Jurkat, Clone E6-1 (cell line): ENCODE results near the gene ZNF483.
A peak's percentile ranks its signal among the peaks of the same experiment; 100 is the strongest.
"Not testable (repeated sequence)": the region's sequence is repeated elsewhere in the genome, so short reads cannot be mapped to it uniquely, and the experiment has no call there.

Experiments
- DNase-seq: peaks from one replicate; pipeline ENCODE4 v3.0.0-alpha.2; 2011; ENCODE audit warnings: low read depth, low spot score
- H3K4me3 ChIP-seq: 2 replicates; pipeline ENCODE4 v1.5.1; 2011; ENCODE audit warnings: mild to moderate bottlenecking, low read length, control low read depth, moderate library complexity

The ZNF483 gene

GRCh38 chr9:111601237-111602018 is 76.4 kb downstream of the ZNF483 start:
- no peak for DNase-seq
- no peak overlapping the region for H3K4me3 ChIP-seq

- DNase-seq = no peak
- no peak overlapping the region for H3K4me3 ChIP-seq
Observed at GRCh38 chr9:111603041-111603440, 78.1 kb downstream of the ZNF483 start.

DNA sequence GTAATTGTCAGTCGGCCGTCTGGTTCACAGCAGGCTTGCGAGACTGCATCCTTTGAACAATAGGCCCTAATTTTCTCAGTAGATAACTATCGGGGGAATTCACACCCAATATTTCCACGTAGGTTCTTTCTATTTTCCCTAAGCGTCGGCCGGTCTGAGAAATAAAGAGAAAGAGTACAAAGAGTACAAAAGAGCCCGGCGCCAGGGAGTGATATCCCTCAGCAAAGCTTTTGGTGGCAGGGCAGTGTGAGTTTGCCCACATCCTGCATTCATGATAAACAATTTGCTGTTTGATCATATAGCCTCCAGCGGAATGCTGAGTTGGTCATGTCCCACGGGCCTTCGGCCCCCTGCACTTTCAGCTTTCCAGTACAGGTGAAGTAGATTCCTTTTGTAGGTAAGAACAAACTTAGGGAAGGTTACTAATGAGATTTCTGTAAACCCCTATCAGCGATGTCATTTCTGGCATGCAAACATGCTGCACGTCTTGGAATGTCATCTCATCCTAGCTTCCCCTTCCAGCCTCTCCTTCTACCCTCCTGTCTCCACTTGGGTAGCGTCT is 79.2 kb downstream of the ZNF483 start:
- DNase-seq = no peak
- no peak overlapping the region for H3K4me3 ChIP-seq

DNA sequence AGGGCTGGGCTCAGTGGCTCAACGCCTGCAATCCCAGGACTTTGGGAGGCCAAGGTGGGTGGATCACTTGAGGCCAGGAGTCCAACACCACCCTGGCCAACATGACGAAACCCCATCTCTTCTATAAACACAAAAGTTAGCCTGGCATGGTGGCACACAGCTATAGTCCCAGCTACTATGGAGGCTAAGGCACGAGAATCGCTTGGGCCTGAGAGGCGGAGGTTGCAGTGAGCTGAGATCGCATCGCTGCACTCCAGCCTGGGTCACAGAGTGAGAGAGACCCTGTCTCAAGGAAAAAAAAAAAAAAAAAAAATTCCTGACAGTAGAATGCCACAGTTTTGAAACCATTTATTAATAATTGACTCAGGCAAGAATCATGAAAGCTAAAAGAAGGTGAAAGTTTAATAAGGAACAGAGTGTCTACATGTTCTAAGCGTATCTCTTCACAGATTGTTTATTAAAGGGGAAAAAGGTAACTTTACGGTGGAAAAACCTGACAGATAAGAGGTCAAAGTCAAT is 80.1 kb downstream of the ZNF483 start:
- no peak overlapping the region for H3K4me3 ChIP-seq
- DNase-seq = no peak

DNA sequence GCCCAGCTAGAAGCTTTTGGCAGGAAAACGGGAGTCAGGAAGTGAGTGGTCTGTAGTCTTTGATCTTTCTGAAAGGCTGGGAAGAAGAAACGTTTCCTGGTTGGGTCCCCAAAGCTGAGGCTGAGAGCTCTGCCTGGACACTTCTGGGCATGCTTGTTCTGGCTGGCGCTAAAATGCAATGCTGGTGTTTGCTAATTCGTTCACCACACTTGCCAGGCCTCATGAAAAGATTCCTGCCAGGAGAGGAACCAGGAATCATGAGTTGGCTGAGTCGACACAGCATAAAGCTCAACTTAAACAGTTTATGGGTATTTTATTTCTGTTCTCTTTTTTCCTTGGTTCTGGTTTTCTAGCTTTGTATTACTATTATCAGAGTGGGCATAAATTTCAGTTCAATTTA is 85.2 kb downstream of the ZNF483 start:
- H3K4me3 ChIP-seq = no peak overlapping the region
- no peak for DNase-seq

DNA sequence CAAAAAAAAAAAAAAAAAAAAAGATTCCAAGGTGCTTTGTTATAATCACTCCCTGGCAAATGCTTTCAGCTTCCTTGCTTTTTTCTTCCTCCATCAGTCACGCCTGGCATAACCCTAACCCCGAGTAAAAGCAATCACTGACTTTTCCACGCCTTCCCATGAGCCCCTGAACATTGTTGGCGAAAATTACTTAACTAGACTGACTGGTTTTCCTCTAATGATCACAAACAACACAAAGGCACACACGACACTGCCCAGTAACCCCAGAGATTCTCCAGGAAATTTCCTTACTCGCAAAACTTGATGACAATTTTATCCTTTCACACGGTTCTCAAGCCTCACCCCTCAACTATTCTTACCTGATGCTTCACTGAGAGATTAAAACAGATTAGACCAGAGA is 85.9 kb downstream of the ZNF483 start:
- no peak overlapping the region for H3K4me3 ChIP-seq
- no peak for DNase-seq

GRCh38 chr9:111613436-111614040 is 88.6 kb downstream of the ZNF483 start:
- no peak for DNase-seq
- H3K4me3 ChIP-seq = no peak overlapping the region

DNA sequence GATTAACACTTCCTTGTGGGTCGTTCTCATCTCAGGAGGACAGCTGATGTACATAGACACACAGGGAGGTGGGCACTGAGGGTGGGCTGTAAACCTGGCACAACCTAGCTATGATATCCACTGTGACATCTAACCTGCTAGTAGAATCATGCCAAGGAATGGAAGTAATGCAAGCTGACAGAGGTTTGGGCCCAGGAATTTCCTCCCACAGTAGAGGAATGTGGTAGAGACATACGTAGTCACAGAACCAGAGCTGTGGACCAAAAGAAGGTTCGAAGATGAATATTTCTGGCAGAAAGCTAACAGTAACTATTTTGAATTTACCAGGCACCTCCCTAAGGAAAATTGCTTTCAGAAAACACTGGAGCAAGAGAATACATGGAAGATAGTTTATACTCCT is 90.9 kb downstream of the ZNF483 start:
- no peak overlapping the region for H3K4me3 ChIP-seq

GRCh38 chr9:111617349-111617748 is 92.4 kb downstream of the ZNF483 start:
- not testable (repeated sequence) for H3K4me3 ChIP-seq, DNase-seq

More for the DNA sequence above, 90.9 kb downstream of the ZNF483 start:
- no peak for DNase-seq

- peak; percentile 14 for DNase-seq
- H3K4me3 ChIP-seq = no peak overlapping the region
Observed at GRCh38 chr9:111621895-111622480, 97.0 kb downstream of the ZNF483 start.

DNA sequence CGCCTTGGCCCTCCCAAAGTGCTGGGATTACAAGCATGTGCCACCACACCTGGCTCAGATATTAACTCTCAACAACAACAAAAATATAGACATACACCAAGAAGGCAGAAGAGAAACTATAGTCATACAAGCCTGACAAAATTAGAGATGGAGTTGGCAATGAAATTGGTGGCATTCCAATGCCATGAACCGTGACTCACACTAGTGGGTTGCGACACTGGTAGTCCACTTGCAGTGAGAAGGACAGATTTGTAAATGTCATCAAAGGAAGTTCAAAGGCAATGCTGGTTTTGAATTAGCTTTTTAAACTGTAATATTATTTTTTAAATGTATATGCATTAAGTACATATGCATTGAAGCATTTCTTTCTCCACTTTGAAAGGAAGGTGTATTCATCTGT is 97.6 kb downstream of the ZNF483 start:
- no peak overlapping the region for H3K4me3 ChIP-seq
- no peak for DNase-seq
